Measurements from ENCODE around the gene KNOP1.

DNA sequence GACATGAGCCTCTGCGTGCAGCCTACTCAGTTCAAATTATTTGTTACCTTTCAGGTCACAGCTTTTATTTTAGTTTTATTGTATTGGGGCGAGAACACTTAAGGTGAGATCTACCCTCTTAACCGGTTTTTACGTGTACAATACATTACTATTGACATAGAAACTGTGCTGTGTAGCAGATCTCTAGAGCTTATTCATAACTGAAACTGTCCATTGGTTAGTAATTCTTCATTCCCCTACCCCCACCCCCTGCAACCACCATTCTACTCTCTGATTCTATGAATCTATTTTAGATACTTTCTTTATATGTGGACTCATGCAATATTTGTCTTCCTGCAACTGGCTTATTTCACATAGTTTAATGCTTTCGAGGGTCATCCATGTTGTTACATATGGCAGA lies 43.5 kb downstream of the KNOP1 start:
- TF ChIP-seq, protein P1, sequence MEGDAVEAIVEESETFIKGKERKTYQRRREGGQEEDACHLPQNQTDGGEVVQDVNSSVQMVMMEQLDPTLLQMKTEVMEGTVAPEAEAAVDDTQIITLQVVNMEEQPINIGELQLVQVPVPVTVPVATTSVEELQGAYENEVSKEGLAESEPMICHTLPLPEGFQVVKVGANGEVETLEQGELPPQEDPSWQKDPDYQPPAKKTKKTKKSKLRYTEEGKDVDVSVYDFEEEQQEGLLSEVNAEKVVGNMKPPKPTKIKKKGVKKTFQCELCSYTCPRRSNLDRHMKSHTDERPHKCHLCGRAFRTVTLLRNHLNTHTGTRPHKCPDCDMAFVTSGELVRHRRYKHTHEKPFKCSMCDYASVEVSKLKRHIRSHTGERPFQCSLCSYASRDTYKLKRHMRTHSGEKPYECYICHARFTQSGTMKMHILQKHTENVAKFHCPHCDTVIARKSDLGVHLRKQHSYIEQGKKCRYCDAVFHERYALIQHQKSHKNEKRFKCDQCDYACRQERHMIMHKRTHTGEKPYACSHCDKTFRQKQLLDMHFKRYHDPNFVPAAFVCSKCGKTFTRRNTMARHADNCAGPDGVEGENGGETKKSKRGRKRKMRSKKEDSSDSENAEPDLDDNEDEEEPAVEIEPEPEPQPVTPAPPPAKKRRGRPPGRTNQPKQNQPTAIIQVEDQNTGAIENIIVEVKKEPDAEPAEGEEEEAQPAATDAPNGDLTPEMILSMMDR (IDR thresholded peaks at IDR 0.05): no peak
- TF ChIP-seq ZFX (IDR thresholded peaks at IDR 0.05; ENCODE audit: borderline replicate concordance): no peak

All from 22Rv1 (cell line).